HG03432 (cell line): ENCODE measurements around the gene EPHA4.

Experiments used
- ATAC-seq: cut with Tn5 transposase; IDR thresholded peaks from one replicate; pipeline ENCODE4 v1.9.1; 2021; ENCODE audit warnings: mild to moderate bottlenecking, moderate library complexity; ENCODE audit not compliant: unreplicated experiment

EPHA4 gene

GRCh38 chr2:221370076-221370856 is 201.8 kb downstream of the EPHA4 start:
- no peak for ATAC-seq
